ENCODE data around the gene ACTBL2.

Gene ACTBL2

GRCh38 chr5:57450991-57451876, 31.4 kb downstream of the ACTBL2 start:
- DNase-seq (ENCODE audit: extremely low spot score): no peak
- ChIA-PET POLR2A (interaction anchor here (2.0 kb wide), 1 partner anchor 9 kb away, joined by 4 read pairs; no protein-coding TSS in a partner anchor), CTCF (interaction anchor here (1.2 kb wide), 1 partner anchor 152 kb away, joined by 3 read pairs; no protein-coding TSS in a partner anchor)
- no peak for TF ChIP-seq TARDBP (IDR thresholded peaks at IDR 0.05)
- TF ChIP-seq FOXK2 (IDR thresholded peaks at IDR 0.05): no peak
- TF ChIP-seq L3MBTL2 (conservative IDR thresholded peaks at IDR 0.05): no peak
- TF ChIP-seq FOXA1 (IDR thresholded peaks at IDR 0.05): no peak
- no peak for TF ChIP-seq ZNF384 (IDR thresholded peaks at IDR 0.05)
- TF ChIP-seq BHLHE40 (IDR thresholded peaks at IDR 0.05; ENCODE audit: borderline replicate concordance): no peak
- no peak for TF ChIP-seq FOXM1 (IDR thresholded peaks at IDR 0.05; ENCODE audit: borderline replicate concordance)
- no peak for TF ChIP-seq PKNOX1 (IDR thresholded peaks at IDR 0.05)
- TF ChIP-seq LEF1 (IDR thresholded peaks at IDR 0.05; ENCODE audit: borderline replicate concordance): no peak
- no peak for TF ChIP-seq ARNT (IDR thresholded peaks at IDR 0.05)
- no peak for TF ChIP-seq CTBP1 (IDR thresholded peaks at IDR 0.05; ENCODE audit: borderline replicate concordance)
- no peak for TF ChIP-seq SP1 (IDR thresholded peaks at IDR 0.05)
- no peak for TF ChIP-seq ELF4 (IDR thresholded peaks at IDR 0.05)
- no peak for TF ChIP-seq SUZ12 (IDR thresholded peaks at IDR 0.05)
- TF ChIP-seq NFRKB (IDR thresholded peaks at IDR 0.05): no peak
- no peak for TF ChIP-seq HDGF (IDR thresholded peaks at IDR 0.05; ENCODE audit: borderline replicate concordance)

DNA sequence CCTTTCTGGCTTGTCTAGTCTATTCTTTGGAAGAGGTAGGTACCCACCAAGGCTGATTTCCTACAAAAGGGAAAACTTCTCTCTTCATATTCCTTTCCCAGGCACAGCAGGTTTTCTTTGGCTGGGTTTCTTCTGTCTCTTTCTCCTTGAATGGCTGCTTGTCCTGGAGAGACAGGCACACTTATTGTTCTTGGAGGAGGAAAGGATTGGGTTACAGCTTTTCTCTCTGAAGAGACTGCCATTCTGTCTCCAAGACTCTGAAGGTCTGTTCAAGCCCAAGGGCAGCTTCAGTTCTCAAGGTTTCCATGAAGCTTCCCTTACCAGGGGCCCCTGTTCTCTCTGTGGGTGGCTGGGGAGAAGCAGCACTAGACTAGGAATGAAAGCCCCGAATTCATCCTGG, 33.9 kb downstream of the ACTBL2 start:
- ChIA-PET CTCF (no interaction called here), POLR2A (no interaction called here)
- no peak for DNase-seq (ENCODE audit: extremely low spot score)
- TF ChIP-seq ZNF384 (IDR thresholded peaks at IDR 0.05) (no peak), L3MBTL2 (conservative IDR thresholded peaks at IDR 0.05) (no peak)

- ChIA-PET CTCF (no interaction called here), POLR2A (no interaction called here)
- no peak for DNase-seq (ENCODE audit: extremely low spot score)
- TF ChIP-seq ARNT (IDR thresholded peaks at IDR 0.05) (no peak), NFRKB (IDR thresholded peaks at IDR 0.05) (no peak), L3MBTL2 (conservative IDR thresholded peaks at IDR 0.05) (no peak), TARDBP (IDR thresholded peaks at IDR 0.05) (no peak), PKNOX1 (IDR thresholded peaks at IDR 0.05) (no peak), HDGF (IDR thresholded peaks at IDR 0.05; ENCODE audit: borderline replicate concordance) (no peak), CTBP1 (IDR thresholded peaks at IDR 0.05; ENCODE audit: borderline replicate concordance) (no peak), ZNF384 (IDR thresholded peaks at IDR 0.05) (no peak), LEF1 (IDR thresholded peaks at IDR 0.05; ENCODE audit: borderline replicate concordance) (no peak), FOXK2 (IDR thresholded peaks at IDR 0.05) (no peak), ELF4 (IDR thresholded peaks at IDR 0.05) (no peak), BHLHE40 (IDR thresholded peaks at IDR 0.05; ENCODE audit: borderline replicate concordance) (no peak), SP1 (IDR thresholded peaks at IDR 0.05) (no peak), FOXM1 (IDR thresholded peaks at IDR 0.05; ENCODE audit: borderline replicate concordance) (no peak), SUZ12 (IDR thresholded peaks at IDR 0.05) (no peak)
Observed at GRCh38 chr5:57448287-57448686, 34.3 kb downstream of the ACTBL2 start.

GRCh38 chr5:57447658-57448057, 35.0 kb downstream of the ACTBL2 start:
- POLR2A ChIA-PET: no interaction called here
- no peak for DNase-seq (ENCODE audit: extremely low spot score)
- TF ChIP-seq SP1 (IDR thresholded peaks at IDR 0.05) (no peak), BHLHE40 (IDR thresholded peaks at IDR 0.05; ENCODE audit: borderline replicate concordance) (no peak), L3MBTL2 (conservative IDR thresholded peaks at IDR 0.05) (no peak), NFRKB (IDR thresholded peaks at IDR 0.05) (no peak), ELF4 (IDR thresholded peaks at IDR 0.05) (no peak)
- CTCF ChIA-PET: no interaction called here

- ChIA-PET CTCF (no interaction called here), POLR2A (no interaction called here)
- DNase-seq (ENCODE audit: extremely low spot score): no peak
- TF ChIP-seq FOXA1 (IDR thresholded peaks at IDR 0.05) (no peak), SUZ12 (IDR thresholded peaks at IDR 0.05) (no peak), L3MBTL2 (conservative IDR thresholded peaks at IDR 0.05) (no peak), HDGF (IDR thresholded peaks at IDR 0.05; ENCODE audit: borderline replicate concordance) (no peak), FOXM1 (IDR thresholded peaks at IDR 0.05; ENCODE audit: borderline replicate concordance) (no peak), CTBP1 (IDR thresholded peaks at IDR 0.05; ENCODE audit: borderline replicate concordance) (no peak), SP1 (IDR thresholded peaks at IDR 0.05) (no peak), FOXK2 (IDR thresholded peaks at IDR 0.05) (no peak), PKNOX1 (IDR thresholded peaks at IDR 0.05) (no peak), NFRKB (IDR thresholded peaks at IDR 0.05) (no peak), TARDBP (IDR thresholded peaks at IDR 0.05) (no peak)
Observed at GRCh38 chr5:57446966-57447365, 35.6 kb downstream of the ACTBL2 start.

DNA sequence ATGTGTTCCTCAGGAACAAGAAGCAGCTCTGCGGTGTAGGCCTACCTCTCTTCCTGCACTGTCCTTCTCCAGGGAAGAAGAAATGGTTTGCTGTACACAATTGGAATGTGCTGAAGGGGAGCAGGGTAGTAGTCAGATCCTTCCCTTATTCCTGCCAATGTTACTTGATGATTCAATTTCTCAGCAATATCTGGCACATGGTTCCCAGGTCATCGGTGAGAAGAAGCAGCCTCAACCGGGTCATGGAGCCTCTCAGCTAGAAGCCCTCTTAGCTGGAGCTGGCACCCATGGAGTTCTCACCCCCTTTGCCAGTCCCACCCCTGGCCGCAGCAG, 36.9 kb downstream of the ACTBL2 start:
- ChIA-PET CTCF (no interaction called here), POLR2A (no interaction called here)
- DNase-seq (ENCODE audit: extremely low spot score): no peak
- no peak for TF ChIP-seq TARDBP (IDR thresholded peaks at IDR 0.05)
- no peak for TF ChIP-seq HDGF (IDR thresholded peaks at IDR 0.05; ENCODE audit: borderline replicate concordance)
- no peak for TF ChIP-seq NFRKB (IDR thresholded peaks at IDR 0.05)
- no peak for TF ChIP-seq FOXK2 (IDR thresholded peaks at IDR 0.05)
- no peak for TF ChIP-seq BHLHE40 (IDR thresholded peaks at IDR 0.05; ENCODE audit: borderline replicate concordance)
- no peak for TF ChIP-seq SUZ12 (IDR thresholded peaks at IDR 0.05)
- TF ChIP-seq FOXM1 (IDR thresholded peaks at IDR 0.05; ENCODE audit: borderline replicate concordance): no peak
- no peak for TF ChIP-seq ARNT (IDR thresholded peaks at IDR 0.05)
- no peak for TF ChIP-seq LEF1 (IDR thresholded peaks at IDR 0.05; ENCODE audit: borderline replicate concordance)
- TF ChIP-seq FOXA1 (IDR thresholded peaks at IDR 0.05): no peak
